CD4-positive, alpha-beta T cell (primary cell): ENCODE measurements around the gene TMPRSS6. TPM values are rescaled to one million over a fixed set of nuclear protein-coding genes. Genes with fewer than 3 reads are reported as not detected.

Source experiments
- ATAC-seq: fragments of 200-7000 bp; cut with Tn5 transposase; one replicate; pipeline ENCODE4 v1.10.0; 2022; ENCODE audit warnings: mild to moderate bottlenecking; ENCODE audit not compliant: poor library complexity
- CTCF ChIA-PET: fragments of 350-600 bp; sonication (Branson Sonifier 250); formaldehyde crosslinking; loops from one replicate; lab custom pipeline; 2021; ENCODE audit warnings: antibody characterized with exemption, inconsistent platforms; lab: Charles Lee
- POLR2A ChIA-PET: fragments of 350-600 bp; sonication (Branson Sonifier 250); formaldehyde crosslinking; loops from one replicate; lab custom pipeline; 2021; ENCODE audit warnings: antibody characterized with exemption, inconsistent platforms; lab: Charles Lee
- DNase-seq, 14 experiments: peaks; one replicate each; pipeline ENCODE4 v3.0.0-alpha.2; 2013 to 2020; ENCODE audit warnings: mixed read lengths in 2 of 14
- H3K27ac ChIP-seq, 2 donors: one replicate each; pipeline versions ENCODE4 v1.5.1 to v1.7.0; 2013; ENCODE audit warnings: low read length in 2 of 2, low read depth in 1 of 2, mild to moderate bottlenecking in 1 of 2
- H3K27me3 ChIP-seq, 2 experiments: 1 replicate in 1 of 2; 2 replicates in 1 of 2; pipeline versions ENCODE4 v1.6.1 to v1.7.0; 2013; ENCODE audit warnings: low read length in 2 of 2, control low read depth in 1 of 2, mild to moderate bottlenecking in 1 of 2, moderate library complexity in 1 of 2; ENCODE audit not compliant: insufficient read depth in 2 of 2, control insufficient read depth in 1 of 2
- H3K36me3 ChIP-seq: one replicate; pipeline ENCODE4 v1.6.1; 2013; ENCODE audit warnings: low read length, control low read depth; ENCODE audit not compliant: insufficient read depth
- H3K4me1 ChIP-seq: one replicate; pipeline ENCODE4 v1.6.1; 2013; ENCODE audit warnings: low read length, control low read depth; ENCODE audit not compliant: insufficient read depth
- H3K4me3 ChIP-seq: one replicate; pipeline ENCODE4 v1.5.1; 2013; ENCODE audit warnings: mild to moderate bottlenecking, low read length, moderate library complexity
- H3K9me3 ChIP-seq, 2 experiments: 1 replicate in 1 of 2; 2 replicates in 1 of 2; pipeline versions ENCODE4 v1.6.1 to v1.7.0; 2013; ENCODE audit warnings: low read length in 2 of 2, mild to moderate bottlenecking in 2 of 2, control low read depth in 1 of 2, moderate library complexity in 1 of 2; ENCODE audit not compliant: control insufficient read depth in 1 of 2, insufficient read depth in 1 of 2
- H3K27ac Mint-ChIP-seq: one replicate; pipeline ENCODE4 v1.8.0; 2020; ENCODE audit warnings: mixed read lengths
- H3K27me3 Mint-ChIP-seq: one replicate; pipeline ENCODE4 v1.8.0; 2021; ENCODE audit warnings: mixed read lengths
- H3K36me3 Mint-ChIP-seq: one replicate; pipeline ENCODE4 v1.8.0; 2021; ENCODE audit warnings: low read depth, mixed read lengths
- H3K4me1 Mint-ChIP-seq: one replicate; pipeline ENCODE4 v1.8.0; 2021; ENCODE audit warnings: low read depth, mixed read lengths
- H3K4me3 Mint-ChIP-seq: one replicate; pipeline ENCODE4 v1.8.0; 2020; ENCODE audit warnings: mild to moderate bottlenecking, mixed read lengths
- H3K9me3 Mint-ChIP-seq: one replicate; pipeline ENCODE4 v1.8.0; 2020; ENCODE audit warnings: mixed read lengths
- CTCF ChIP-seq: fragments of 200-600 bp; IDR thresholded peaks from one replicate; pipeline ENCODE4 v1.8.0; 2022; ENCODE audit warnings: antibody characterized with exemption, mild to moderate bottlenecking
- intact Hi-C, 2 experiments: fragments of 100-400 bp; cut with DNase I in 1 of 2; cut with micrococcal nuclease in 1 of 2; formaldehyde crosslinking; loops; one replicate each; pipeline versions ENCODE4 v1.15.1 to v1.9.0; 2023 to 2025; cut with DNase I, micrococcal nuclease
- polyA plus RNA-seq, 2 donors: library from polyadenylated mRNA; unstranded; fragments of 120-200 nt; gene quantifications; one replicate each; pipeline ENCODE4 v1.2.1, GENCODE V29; 2013
- total RNA-seq, 174 experiments: library from RNA in 2 of 174; stranded (reverse) in 2 of 174; gene quantifications; one replicate each; pipeline ENCODE4 v1.2.3 and lab custom pipeline; 2021 to 2026

TMPRSS6 gene
- total RNA-seq, result under 1 TPM; 0.19 to 0.39 TPM
- polyA plus RNA-seq (2013, experiment 1 of 2), result 0.20 TPM
- polyA plus RNA-seq (2013, experiment 2 of 2), result 0.52 TPM
- total RNA-seq (lab: John Stamatoyannopoulos, UW), result 0 to 31.3 (median 0.63) reads per million in 172 experiments

DNA sequence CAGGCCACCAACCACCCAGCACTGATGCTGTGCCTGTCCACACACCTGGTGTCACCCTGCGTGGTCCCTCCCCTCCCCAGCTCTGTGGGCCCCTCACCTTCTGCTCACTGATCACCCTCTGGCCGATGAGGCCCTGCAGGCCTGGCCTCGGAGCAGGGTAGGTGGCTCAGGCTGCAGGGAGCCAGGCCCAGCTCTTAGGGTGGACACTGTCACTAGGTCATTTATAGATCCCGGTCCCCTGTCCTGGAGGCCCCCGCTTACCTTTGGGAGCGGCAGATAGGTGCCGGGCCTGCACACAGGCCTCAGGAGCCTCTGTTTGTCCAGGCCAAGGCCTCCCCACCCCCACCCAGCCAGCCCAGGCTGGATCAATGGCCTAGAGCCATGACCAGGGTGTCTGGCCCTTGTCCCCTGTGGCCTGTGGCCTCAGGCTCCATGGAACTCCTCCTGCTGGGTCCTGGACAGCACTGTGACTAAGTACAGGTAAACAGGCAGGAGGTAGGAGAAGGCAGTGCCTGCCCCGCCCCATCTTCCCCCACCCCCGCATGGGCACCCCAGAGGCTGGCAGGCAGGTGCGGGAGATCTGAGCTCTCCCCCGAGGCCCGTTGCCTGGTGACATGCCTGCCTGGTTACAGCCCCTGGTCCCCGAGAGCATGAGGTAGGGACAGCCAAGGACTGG, at the start of gene TMPRSS6:
TSS of gene TMPRSS6 (minus strand) at position 472 of the 676 bp plus-strand sequence. CDS start 6,296 bp downstream, outside the sequence.
- Histone ChIP-seq H3K36me3 (no peaks in the 10 kb centered on the region), H3K4me3 (no peak within 1 kb of the TSS), H3K4me1 (peaks cover 6% of the 10 kb centered on the region), H3K27ac (no peak within 1 kb of the TSS), H3K27me3 (no peaks in the 10 kb centered on the region), H3K9me3 (no peaks in the 10 kb centered on the region)
- Mint-ChIP-seq H3K36me3 (no peaks in the 10 kb centered on the region), H3K4me1 (no peaks in the 10 kb centered on the region), H3K27ac (no peak within 1 kb of the TSS), H3K9me3 (no peaks in the 10 kb centered on the region), H3K4me3 (no peak within 1 kb of the TSS), H3K27me3 (no peaks in the 10 kb centered on the region)
- ChIA-PET POLR2A (no interaction called here), CTCF (no interaction called here)
- TF ChIP-seq CTCF, result no peak
- intact Hi-C loops, result no loop called here
- DNase-seq (no peak), ATAC-seq (no peak)

- Mint-ChIP-seq H3K4me1 (peaks cover 28% of the 10 kb centered on the region), H3K4me3 (no peak overlapping the region), H3K36me3 (no peaks in the 10 kb centered on the region), H3K27me3 (no peaks in the 10 kb centered on the region), H3K9me3 (no peaks in the 10 kb centered on the region), H3K27ac (peak overlapping the region; percentile 32)
- H3K27me3 ChIP-seq, result no peaks in the 10 kb centered on the region
- peaks cover 0 to 9% of the 10 kb centered on the region in 2 experiments for H3K9me3 ChIP-seq
- H3K4me3 ChIP-seq, result no peak overlapping the region
- ChIA-PET CTCF (no interaction called here), POLR2A (no interaction called here)
- no peak overlapping the region for H3K27ac ChIP-seq
- ATAC-seq, result no peak
- peaks cover 42% of the 10 kb centered on the region for H3K4me1 ChIP-seq
- TF ChIP-seq CTCF, result no peak
- no peaks in the 10 kb centered on the region for H3K36me3 ChIP-seq
- intact Hi-C loops, result no loop called here
- DNase-seq, result no peak
These were observed 49.4 kb upstream of the TMPRSS6 start for GRCh38 chr22:37158963-37159290.

DNA sequence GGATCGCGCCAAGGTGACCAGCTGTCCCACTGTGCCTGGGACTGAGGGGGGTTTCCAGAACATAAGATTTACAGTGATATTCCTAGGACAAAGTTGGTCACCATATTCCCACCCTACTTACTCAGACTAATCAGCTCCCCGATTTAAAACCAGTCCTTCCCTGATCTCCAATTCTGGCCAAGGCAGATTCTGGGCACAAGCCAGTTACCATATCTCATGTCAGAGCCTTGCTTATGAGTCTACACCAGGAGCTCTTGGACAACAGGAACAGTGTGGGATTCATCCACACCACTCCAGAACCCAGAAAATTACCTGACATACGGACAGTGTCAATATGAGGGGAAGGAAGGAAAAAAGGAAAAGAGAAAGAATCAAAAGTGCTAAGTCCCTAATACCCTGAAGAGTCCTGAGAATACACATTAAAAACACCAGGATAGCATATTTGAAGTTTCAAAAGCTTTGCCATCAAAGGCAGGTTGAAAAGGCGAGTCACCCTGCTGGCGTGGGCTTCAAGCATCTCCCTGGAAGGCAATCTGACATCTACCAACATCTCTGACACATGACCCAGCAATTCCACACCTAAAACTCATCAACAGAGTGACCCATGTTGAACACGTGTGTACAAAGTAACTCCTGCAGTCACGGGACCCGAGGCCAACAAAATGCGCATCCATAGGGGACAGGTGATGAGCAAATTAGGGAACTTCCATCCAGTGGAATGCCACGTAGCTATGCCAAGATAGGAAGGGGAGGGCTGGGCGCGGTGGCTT, 48.2 kb upstream of the TMPRSS6 start:
- H3K4me1 ChIP-seq, result peaks cover 30% of the 10 kb centered on the region
- no peak for ATAC-seq
- Mint-ChIP-seq H3K27ac (no peak overlapping the region), H3K9me3 (no peaks in the 10 kb centered on the region), H3K36me3 (no peaks in the 10 kb centered on the region), H3K27me3 (no peaks in the 10 kb centered on the region), H3K4me3 (no peak overlapping the region), H3K4me1 (peaks cover 18% of the 10 kb centered on the region)
- no peaks in the 10 kb centered on the region for H3K27me3 ChIP-seq
- H3K9me3 ChIP-seq, result peaks cover 0 to 9% of the 10 kb centered on the region in 2 experiments
- no peak overlapping the region for H3K4me3 ChIP-seq
- no peak overlapping the region for H3K27ac ChIP-seq
- no peak for DNase-seq
- ChIA-PET CTCF (no interaction called here), POLR2A (no interaction called here)
- no peak for TF ChIP-seq CTCF
- no peaks in the 10 kb centered on the region for H3K36me3 ChIP-seq
- intact Hi-C loops, result no loop called here
